Suppressor macrophage treated with lipopolysaccharide for 4 hours (primary cell): ENCODE measurements around the gene ACSBG1.

ENCODE experiments used
- DNase-seq: peaks from one replicate; pipeline ENCODE4 v3.0.0-alpha.2; 2020

ACSBG1 gene

DNA sequence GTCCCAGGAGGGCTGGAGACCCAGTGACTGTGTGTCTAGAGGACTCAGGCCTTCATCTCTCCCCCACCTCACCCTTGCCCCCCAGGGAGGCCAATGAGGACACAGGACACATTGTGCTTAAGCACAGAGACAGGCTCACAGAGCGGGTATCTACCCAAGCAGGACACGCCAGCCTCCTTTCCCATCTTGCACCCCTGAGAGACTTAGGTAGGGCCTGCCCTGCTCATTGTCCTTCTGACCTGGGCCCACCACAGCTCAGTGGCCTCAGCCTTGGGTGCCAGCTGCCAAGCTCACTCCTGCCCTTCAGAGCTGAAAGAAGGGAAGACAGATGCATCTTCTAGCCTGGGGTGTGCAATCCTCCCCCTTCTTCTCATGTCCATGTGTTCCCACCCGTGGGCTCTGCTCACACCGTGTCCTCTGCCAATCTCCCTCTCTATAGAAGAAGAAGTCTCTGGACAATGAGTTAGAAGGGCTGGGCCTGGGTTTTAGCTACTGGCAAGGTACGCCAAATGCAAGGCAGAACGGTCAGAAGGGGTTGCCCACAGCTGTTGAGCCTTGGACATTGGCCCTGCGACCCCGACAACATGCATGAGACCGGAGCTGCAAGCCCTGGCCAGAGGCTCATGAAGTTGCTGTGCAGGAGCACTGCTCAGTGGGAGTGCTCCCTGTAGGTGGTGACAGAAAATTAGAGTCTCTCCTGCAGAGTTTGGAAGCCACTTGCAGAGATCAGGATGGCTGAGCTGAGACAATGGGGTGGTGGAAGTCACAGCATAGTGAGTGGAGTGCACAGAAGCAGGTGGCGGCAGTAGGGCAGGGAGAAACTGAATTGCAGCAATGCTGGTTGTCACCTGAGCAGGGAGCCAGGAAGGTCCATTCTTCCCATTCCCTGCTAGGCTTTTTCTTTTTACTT is 32.8 kb downstream of the ACSBG1 start:
- no peak for DNase-seq

DNA sequence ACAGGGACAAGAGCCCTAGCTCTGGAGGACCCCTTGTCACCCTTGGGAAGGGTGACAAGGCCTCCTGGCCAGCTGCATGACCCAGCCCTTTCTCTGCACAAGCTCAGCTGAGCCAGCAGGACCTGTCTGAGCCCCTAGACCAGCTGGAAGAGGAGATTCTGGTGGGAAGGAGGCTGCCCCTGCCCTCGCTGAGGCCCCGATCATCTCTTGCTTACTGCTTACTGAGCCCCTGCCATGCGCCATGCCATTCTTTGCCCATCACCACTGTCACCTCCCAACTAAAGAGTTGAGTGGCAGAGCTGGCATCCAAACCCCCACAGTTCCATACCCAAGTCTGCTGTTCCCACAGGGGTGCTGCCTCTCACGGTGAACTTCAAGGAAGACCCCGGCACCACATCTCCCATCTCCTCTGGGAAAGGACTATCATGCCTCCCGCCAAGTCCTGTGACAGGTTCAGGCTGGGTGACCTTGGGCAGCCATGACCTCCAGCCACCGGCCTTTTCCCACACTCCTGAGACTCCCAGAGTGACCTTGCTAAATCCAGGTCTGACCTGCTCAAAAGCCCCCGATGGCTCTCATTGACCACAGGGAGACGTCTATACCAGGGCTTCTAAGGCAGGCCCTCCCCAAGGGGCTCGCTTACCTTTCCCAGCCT is 34.0 kb downstream of the ACSBG1 start:
- DNase-seq = no peak

DNA sequence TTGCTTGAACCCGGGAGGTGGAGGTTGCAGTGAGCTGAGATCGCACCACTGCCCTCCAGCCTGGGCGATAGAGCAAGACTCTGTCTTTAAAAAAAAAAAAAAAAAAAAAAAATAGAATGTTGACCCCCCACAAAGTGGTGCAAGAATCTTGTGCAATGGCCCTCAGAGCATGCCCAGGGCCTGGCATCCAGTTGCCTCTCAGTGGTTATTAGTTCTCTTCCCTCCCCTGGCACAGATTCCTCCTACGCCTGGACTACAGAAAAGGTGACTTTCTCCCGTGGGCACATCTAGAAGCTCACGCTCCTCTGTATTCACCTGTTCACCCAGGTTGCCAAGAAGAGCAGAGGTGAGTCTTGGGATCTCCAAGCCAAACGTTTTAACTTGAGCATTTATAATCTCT is 36.7 kb downstream of the ACSBG1 start:
- no peak for DNase-seq

- peak; percentile 57 for DNase-seq
Observed at GRCh38 chr15:78195735-78196201, 38.6 kb downstream of the ACSBG1 start.

- no peak for DNase-seq
Observed at GRCh38 chr15:78194568-78194925, 39.8 kb downstream of the ACSBG1 start.

DNA sequence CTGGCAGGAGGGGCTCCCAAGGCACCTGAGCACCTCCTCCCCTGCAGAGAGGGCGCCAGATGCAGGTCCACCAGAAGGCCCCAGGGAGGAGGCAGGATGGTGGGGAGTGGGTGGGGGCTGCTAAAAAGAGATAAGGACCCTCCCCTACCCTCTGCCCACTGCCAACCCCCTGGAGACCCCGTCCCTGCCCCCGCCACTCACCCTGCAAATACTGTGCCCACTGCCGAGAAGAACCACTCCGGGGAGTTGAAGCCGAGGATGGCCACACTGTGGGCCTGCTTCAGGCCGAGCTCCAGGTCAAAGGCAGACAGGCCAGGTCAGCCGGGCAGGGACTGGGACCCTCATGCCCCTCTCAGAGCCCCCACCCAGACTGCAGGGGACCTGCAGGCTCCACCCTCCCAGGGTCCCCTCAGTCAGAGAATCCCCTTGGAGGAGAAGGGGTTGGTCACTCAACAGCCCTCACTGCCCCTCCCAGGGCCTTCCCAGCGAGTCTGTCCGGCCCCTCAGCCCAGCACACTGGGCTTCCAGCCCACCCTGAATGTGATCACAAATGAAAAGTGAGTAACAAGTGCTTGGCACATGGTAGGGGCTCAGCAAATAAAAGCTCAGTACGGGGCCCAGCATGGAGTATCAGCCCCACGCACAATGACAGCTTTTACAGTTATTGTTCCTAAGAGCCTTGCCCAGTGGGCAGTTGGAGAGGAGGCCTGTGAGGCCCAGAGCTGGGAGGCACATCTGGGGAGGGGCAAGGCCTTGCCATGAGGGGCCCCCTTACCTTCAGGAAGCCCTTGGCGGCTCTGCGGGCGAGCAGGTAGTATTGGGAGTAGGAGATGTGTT is 40.4 kb downstream of the ACSBG1 start:
- no peak for DNase-seq

DNA sequence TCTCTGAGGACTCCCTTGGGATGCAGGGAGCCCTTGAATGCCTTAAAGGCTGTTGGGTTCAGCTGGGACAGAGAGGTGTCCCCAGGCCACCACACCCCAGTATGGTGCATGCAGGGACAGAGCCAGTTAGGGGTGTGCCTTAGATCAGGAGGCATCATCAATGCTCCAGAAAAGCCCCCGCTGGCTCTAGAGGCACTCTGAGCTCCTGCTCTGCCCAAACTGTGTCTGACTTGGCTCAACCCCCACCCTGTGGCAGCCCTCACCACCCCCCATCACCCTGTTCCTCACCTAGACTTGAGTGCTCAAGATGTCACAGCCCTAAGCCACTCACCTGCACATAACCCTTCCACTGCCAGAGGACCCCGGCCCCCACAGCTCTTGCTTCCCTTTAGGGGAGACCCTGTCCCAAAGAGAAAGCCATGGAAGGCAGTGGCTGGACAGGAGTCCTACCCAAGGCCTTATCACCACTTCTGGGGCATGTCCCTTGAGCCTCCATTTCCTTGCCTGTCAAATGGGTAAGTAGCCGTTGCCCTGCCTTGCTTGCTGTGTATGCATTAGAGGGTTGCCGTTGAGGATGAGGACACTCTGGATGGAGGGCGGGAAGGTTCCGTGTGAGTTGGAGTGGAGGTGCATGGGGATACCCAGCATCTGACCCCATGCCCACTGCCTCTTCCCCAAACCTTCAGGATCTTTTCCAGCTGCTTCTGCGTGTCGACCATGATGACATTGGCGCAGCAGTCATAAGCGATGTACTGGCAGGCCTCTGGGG is 41.4 kb downstream of the ACSBG1 start:
- no peak for DNase-seq

- no peak for DNase-seq
Observed at GRCh38 chr15:78182821-78183220, 51.5 kb downstream of the ACSBG1 start.

- no peak for DNase-seq
Observed at GRCh38 chr15:78182336-78182700, 52.0 kb downstream of the ACSBG1 start.

DNA sequence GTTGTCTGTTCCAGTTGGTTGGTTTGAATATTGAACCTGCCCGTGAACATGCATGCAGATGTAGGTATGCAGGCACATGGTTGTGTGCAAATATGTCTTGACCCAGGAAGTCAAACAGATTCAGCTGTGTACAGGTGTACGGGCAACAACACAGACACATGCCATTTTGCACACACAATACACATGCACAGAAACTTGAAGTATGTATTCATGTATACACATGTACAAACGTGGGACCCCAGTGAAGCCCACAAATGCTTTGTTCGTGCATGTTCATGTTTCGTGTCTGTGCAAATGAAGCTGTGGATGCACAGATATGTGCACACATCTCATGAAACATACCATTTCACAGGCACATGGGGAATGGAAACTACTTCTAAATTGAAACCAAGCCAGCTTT is 54.5 kb downstream of the ACSBG1 start:
- no peak for DNase-seq

DNA sequence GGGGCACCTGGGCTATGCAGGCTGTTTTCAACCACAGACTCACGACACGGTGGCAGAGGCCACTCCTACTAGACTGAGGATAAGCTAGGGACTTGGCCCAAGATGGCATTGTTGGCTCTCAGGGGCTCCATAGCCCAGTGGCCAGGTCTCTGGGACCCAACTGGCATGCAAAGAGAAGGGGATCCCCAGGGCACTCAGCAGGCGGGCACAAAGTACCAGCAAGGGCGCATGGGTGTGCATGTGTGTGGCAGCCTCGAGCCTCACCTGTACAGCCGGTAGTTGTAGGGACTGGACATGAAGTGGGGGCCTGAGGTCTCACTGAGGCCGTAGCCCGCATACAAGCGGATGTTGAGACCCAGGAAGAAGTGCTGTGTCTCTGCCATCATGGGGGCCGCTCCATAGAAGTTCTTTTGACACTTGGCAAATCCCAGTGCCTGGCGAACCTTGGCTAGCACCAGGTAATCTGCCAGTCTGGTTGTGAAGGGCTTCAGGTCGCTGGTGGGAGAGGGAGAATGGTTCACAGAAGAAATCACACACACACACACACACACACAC is 55.0 kb downstream of the ACSBG1 start:
- DNase-seq = no peak

GRCh38 chr15:78178064-78178463 is 56.3 kb downstream of the ACSBG1 start:
- DNase-seq = no peak

- DNase-seq = peak; percentile 11
Observed at GRCh38 chr15:78177447-78177873, 56.9 kb downstream of the ACSBG1 start.

- no peak for DNase-seq
Observed at GRCh38 chr15:78175330-78175729, 59.0 kb downstream of the ACSBG1 start.

GRCh38 chr15:78174401-78174800 is 60.0 kb downstream of the ACSBG1 start:
- DNase-seq = no peak

DNA sequence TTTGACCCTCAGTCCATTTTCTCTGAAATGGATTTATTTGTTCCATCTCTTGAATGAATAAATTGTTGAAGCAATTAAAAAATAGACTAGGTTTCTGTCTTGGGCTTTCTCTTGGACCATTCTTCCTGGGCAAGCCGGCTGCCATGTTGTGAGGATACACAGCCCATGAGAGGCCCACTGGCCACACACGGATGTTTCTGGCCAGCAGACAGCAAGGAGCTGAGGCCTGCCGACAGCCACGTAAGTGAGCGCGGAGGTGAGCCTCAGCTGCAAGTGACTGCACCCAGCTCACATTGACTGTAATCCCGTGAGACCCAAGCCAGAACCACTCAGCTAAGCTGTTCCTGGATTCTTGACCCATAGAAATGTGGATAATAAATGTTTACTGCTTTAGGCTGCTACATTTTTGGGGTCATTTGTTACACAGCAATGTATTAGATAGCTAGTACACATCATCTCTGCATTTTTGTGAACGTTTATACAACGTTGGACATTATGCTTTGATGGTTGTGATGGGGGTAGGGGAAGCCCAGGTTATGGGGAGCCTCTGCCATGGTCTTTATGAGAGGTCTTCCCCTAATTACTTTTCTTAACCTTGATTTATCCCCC is 62.4 kb downstream of the ACSBG1 start:
- no peak for DNase-seq

GRCh38 chr15:78170848-78171773 is 63.3 kb downstream of the ACSBG1 start:
- DNase-seq = peak; percentile 81

DNA sequence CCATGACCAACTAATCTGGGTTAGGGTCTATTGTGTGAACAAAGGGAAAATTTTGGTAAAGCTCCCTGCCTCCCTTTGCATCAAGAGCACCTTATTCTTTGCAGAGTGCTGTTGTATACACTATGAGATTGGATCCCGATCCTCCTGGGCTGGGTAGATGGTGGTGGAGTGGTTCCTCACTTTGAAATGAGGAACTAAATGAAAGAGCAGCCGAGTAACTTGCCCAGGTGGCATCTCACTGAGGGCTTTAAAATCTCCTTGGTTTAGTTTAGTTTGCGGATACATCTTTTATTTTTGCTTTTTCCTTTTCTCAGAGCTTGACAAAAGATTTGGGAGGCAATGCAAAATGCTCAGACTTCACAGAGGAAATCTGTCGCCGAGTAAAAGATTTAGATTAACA is 65.8 kb downstream of the ACSBG1 start:
- no peak for DNase-seq

GRCh38 chr15:78167227-78167888 is 67.0 kb downstream of the ACSBG1 start:
- DNase-seq = no peak

- no peak for DNase-seq
Observed at GRCh38 chr15:78164010-78164409, 70.4 kb downstream of the ACSBG1 start.
